GM18517 (cell line): ENCODE measurements around the gene ANKRD50.
A peak's percentile ranks its signal among the peaks of the same experiment; 100 is the strongest.

Experiments used
- ATAC-seq: cut with Tn5 transposase; IDR thresholded peaks from one replicate; pipeline ENCODE4 v1.9.1; 2021; ENCODE audit warnings: mild to moderate bottlenecking, moderate library complexity; ENCODE audit not compliant: unreplicated experiment

Gene ANKRD50

GRCh38 chr4:124636788-124637187 lies 75.7 kb downstream of the ANKRD50 start:
- no peak for ATAC-seq

- no peak for ATAC-seq
Measured at GRCh38 chr4:124635331-124635730, 77.2 kb downstream of the ANKRD50 start.

GRCh38 chr4:124633285-124633941 lies 79.1 kb downstream of the ANKRD50 start:
- ATAC-seq = no peak

GRCh38 chr4:124632439-124632838 lies 80.1 kb downstream of the ANKRD50 start:
- ATAC-seq = no peak

- ATAC-seq = peak; percentile 81
Measured at GRCh38 chr4:124631760-124632159, 80.8 kb downstream of the ANKRD50 start.

- ATAC-seq = no peak
Measured at GRCh38 chr4:124629681-124630080, 82.9 kb downstream of the ANKRD50 start.
